GM12878 (cell line): ENCODE measurements around the gene GALR3. TPM values are rescaled to one million over a fixed set of nuclear protein-coding genes. Genes with fewer than 3 reads are reported as not detected.

Source experiments
- BCL11A ChIP-seq: IDR thresholded peaks from 2 replicates; pipeline ENCODE4 v1.6.1; 2011; ENCODE audit warnings: low read depth, low read length
- BRCA1 ChIP-seq: IDR thresholded peaks from 2 replicates; pipeline ENCODE4 v1.6.1; 2011; ENCODE audit warnings: low read depth, low read length, improper control_type of control experiment
- CHD4 ChIP-seq: fragments of 200-600 bp; sonication (generic); IDR thresholded peaks from 2 replicates; pipeline ENCODE4 v1.6.1; 2016; ENCODE audit warnings: mild to moderate bottlenecking
- CREB1 ChIP-seq: IDR thresholded peaks from 2 replicates; pipeline ENCODE4 v1.6.1; 2012; ENCODE audit warnings: low read depth, mild to moderate bottlenecking, inconsistent platforms
- IKZF2 ChIP-seq, 2 experiments: fragments of 450-650 bp; IDR thresholded peaks; 2 replicates each; pipeline ENCODE4 v1.6.1; 2017; ENCODE audit warnings: mild to moderate bottlenecking in 2 of 2, moderate library complexity in 2 of 2
- JUNB ChIP-seq: IDR thresholded peaks from 2 replicates; pipeline ENCODE4 v1.6.1; 2016; ENCODE audit warnings: antibody characterized with exemption, mild to moderate bottlenecking
- JUND ChIP-seq: IDR thresholded peaks from 2 replicates; pipeline ENCODE4 v1.6.1; 2012; ENCODE audit warnings: low read depth, mild to moderate bottlenecking, low read length, improper control_type of control experiment, moderate library complexity
- LARP7 ChIP-seq: fragments of 450-650 bp; IDR thresholded peaks from 2 replicates; pipeline ENCODE4 v1.6.1; 2017; ENCODE audit warnings: mild to moderate bottlenecking
- MYC ChIP-seq: IDR thresholded peaks from 2 replicates; pipeline ENCODE4 v1.6.1; 2011; ENCODE audit warnings: mild to moderate bottlenecking, low read length, moderate library complexity, inconsistent platforms; ENCODE audit not compliant: insufficient read depth, insufficient replicate concordance, insufficient read length, severe bottlenecking
- NR2C1 ChIP-seq: fragments of 450-650 bp; IDR thresholded peaks from 2 replicates; pipeline ENCODE4 v1.6.1; 2017; ENCODE audit warnings: antibody characterized with exemption, mild to moderate bottlenecking, moderate library complexity
- POU2F2 ChIP-seq: IDR thresholded peaks from 3 replicates; pipeline ENCODE4 v1.6.1; 2011; ENCODE audit warnings: low read depth, mild to moderate bottlenecking, low read length, borderline replicate concordance
- PRDM15 ChIP-seq: fragments of 450-650 bp; formaldehyde crosslinking; IDR thresholded peaks from 2 replicates; pipeline ENCODE4 v1.4.0; 2020; ENCODE audit warnings: mild to moderate bottlenecking, moderate library complexity
- RAD21 ChIP-seq: IDR thresholded peaks from 2 replicates; pipeline ENCODE4 v1.6.1; 2011; ENCODE audit warnings: mild to moderate bottlenecking, low read depth, low read length, moderate library complexity; ENCODE audit not compliant: insufficient read depth
- ZBTB40 ChIP-seq: fragments of 450-650 bp; IDR thresholded peaks from 2 replicates; pipeline ENCODE4 v1.6.1; 2016; ENCODE audit warnings: mild to moderate bottlenecking, moderate library complexity, borderline replicate concordance
- ZNF207 ChIP-seq: fragments of 450-650 bp; IDR thresholded peaks from 2 replicates; pipeline ENCODE4 v1.6.1; 2014; ENCODE audit warnings: antibody characterized with exemption, mild to moderate bottlenecking, borderline replicate concordance
- ZNF622 ChIP-seq: fragments of 450-650 bp; IDR thresholded peaks from 2 replicates; pipeline ENCODE4 v1.6.1; 2017; ENCODE audit warnings: mild to moderate bottlenecking, inconsistent platforms
- polyA plus RNA-seq, 11 experiments: library from polyadenylated mRNA; depleted of rRNA in 4 of 11; unstranded in 6 of 11; stranded (reverse) in 5 of 11; fragments of >200 nt; fragmentation: Nextera tagmentation in 4 of 11; fragmentation: Illumina TruSeq in 1 of 11; extraction: Ambion mirVana in 4 of 11; extraction: Trizol in 1 of 11; gene quantifications; 1 replicate in 1 of 11; 2 replicates in 10 of 11; pipeline versions ENCODE4 v1.2.1 to v1.2.3, GENCODE V29; 2011 to 2016; ENCODE audit warnings: inconsistent platforms in 2 of 11, missing spikeins in 2 of 11, low read depth in 1 of 11
- total RNA-seq, 4 experiments: library from RNA; depleted of rRNA in 3 of 4; stranded (reverse); fragments of >200 nt in 3 of 4; fragmentation: Illumina TruSeq in 1 of 4; extraction: Trizol in 1 of 4; gene quantifications; 2 replicates each; pipeline versions ENCODE4 v1.2.1 to v1.2.3, GENCODE V29; 2013 to 2021
- TF ChIP-seq, protein P1 (sequence below): fragments of 450-650 bp; IDR thresholded peaks from 2 replicates; pipeline ENCODE4 v1.6.1; 2018; ENCODE audit warnings: borderline replicate concordance, mild to moderate bottlenecking; ENCODE audit not compliant: partially characterized antibody
- TF ChIP-seq, protein P2 (sequence below): IDR thresholded peaks from 2 replicates; pipeline ENCODE4 v1.6.1; 2012; ENCODE audit warnings: low read depth, low read length, improper control_type of control experiment

Gene GALR3
- total and polyA plus RNA-seq, 10 of the 15 experiments (the other 5 are each of a cell fraction or from before 2014, with no cell fraction given) = not detected

DNA sequence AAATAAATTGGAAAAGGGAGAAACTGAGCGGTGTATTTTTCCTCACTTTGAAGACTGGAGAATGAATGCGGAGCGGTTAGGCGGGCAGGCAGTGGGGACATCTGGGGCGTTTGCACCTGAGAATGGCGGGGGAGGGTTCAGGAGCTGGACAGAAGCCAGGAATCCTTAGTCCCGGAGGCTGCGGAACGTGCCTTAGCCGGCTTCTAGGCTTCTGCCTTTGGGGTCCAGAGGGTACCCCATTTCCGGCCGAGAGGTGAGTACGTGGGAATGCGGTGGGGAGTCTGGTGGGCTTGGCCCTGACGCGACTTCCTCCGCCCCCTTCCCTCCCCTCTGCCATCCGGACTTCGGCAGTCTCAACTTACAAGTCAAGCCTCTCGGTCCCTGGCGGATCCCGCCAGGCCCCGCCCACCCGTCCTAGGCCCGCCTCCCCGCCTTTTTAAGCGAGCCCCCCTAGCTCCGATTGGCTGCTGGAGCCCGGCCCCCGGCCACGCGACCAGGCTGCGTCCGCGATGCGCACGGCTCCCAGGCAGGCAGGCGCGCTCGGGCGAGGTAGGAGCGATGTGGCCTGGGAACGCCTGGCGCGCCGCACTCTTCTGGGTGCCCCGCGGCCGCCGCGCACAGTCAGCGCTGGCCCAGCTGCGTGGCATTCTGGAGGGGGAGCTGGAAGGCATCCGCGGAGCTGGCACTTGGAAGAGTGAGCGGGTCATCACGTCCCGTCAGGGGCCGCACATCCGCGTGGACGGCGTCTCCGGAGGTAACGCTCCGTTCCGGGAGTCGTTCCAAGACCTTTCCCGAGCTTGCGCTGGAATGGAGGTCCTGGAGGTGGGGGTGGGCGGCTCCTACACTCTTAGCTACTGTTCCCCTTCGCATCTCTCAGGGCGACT is 15.5 kb upstream of the GALR3 start, which contains the start of gene GCAT (continued):
- TF ChIP-seq, protein P1, sequence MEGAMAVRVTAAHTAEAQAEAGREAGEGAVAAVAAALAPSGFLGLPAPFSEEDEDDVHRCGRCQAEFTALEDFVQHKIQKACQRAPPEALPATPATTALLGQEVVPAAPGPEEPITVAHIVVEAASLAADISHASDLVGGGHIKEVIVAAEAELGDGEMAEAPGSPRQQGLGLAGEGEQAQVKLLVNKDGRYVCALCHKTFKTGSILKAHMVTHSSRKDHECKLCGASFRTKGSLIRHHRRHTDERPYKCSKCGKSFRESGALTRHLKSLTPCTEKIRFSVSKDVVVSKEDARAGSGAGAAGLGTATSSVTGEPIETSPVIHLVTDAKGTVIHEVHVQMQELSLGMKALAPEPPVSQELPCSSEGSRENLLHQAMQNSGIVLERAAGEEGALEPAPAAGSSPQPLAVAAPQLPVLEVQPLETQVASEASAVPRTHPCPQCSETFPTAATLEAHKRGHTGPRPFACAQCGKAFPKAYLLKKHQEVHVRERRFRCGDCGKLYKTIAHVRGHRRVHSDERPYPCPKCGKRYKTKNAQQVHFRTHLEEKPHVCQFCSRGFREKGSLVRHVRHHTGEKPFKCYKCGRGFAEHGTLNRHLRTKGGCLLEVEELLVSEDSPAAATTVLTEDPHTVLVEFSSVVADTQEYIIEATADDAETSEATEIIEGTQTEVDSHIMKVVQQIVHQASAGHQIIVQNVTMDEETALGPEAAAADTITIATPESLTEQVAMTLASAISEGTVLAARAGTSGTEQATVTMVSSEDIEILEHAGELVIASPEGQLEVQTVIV = no peak
- TF ChIP-seq ZNF207 (0 out of 2 replicates have a peak, but pooled peaks have one; percentile 17), BRCA1 (no peak), MYC (no peak), LARP7 (no peak; the same call in 1 of the 2 replicates), PRDM15 (no peak), IKZF2 (IDR thresholded peaks at IDR 0.05) (0 out of 4 replicates have a peak, but pooled peaks of 1 of the 2 experiments have one; percentile 23), NR2C1 (no peak), RAD21 (no peak), JUNB (no peak), BCL11A (no peak), POU2F2 (0 out of 3 replicates have a peak, but pooled peaks have one; percentile 14), JUND (no peak), ZBTB40 (no peak), CHD4 (no peak), CREB1 (peak; percentile 90), ZNF622 (no peak)
- TF ChIP-seq, protein P2, sequence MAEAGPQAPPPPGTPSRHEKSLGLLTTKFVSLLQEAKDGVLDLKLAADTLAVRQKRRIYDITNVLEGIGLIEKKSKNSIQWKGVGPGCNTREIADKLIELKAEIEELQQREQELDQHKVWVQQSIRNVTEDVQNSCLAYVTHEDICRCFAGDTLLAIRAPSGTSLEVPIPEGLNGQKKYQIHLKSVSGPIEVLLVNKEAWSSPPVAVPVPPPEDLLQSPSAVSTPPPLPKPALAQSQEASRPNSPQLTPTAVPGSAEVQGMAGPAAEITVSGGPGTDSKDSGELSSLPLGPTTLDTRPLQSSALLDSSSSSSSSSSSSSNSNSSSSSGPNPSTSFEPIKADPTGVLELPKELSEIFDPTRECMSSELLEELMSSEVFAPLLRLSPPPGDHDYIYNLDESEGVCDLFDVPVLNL = no peak
